NCI-H2081 treated with DMSO at 0.1 percent for 48 hours (cell line): ENCODE data around the gene VAMP3.
A peak's percentile ranks its signal among the peaks of the same experiment; 100 is the strongest.
"Not testable (repeated sequence)": the region's sequence is repeated elsewhere in the genome, so short reads cannot be mapped to it uniquely, and the experiment has no call there.

Experiments used
- DNase-seq: peaks from one replicate; lab custom pipeline; 2025; lab: John Stamatoyannopoulos, UW

Gene VAMP3

GRCh38 chr1:7768583-7768982 lies 2.5 kb upstream of the VAMP3 start:
- DNase-seq: no peak

GRCh38 chr1:7769673-7770412 lies 1.3 kb upstream of the VAMP3 start:
- DNase-seq: no peak

- no peak for DNase-seq
Observed at GRCh38 chr1:7770669-7770996, 463 bp upstream of the VAMP3 start.

GRCh38 chr1:7771823-7772299 lies 765 bp downstream of the VAMP3 start:
- DNase-seq: no peak

- DNase-seq: no peak
Observed at GRCh38 chr1:7777591-7777990, 6.5 kb downstream of the VAMP3 start.

- DNase-seq: no peak
Observed at GRCh38 chr1:7778133-7778628, 7.1 kb downstream of the VAMP3 start.

- DNase-seq: no peak
Observed at GRCh38 chr1:7780976-7781375, 9.9 kb downstream of the VAMP3 start.

GRCh38 chr1:7781501-7781900 lies 10.4 kb downstream of the VAMP3 start:
- DNase-seq: no peak

GRCh38 chr1:7781923-7782495 lies 10.9 kb downstream of the VAMP3 start:
- no peak for DNase-seq

- no peak for DNase-seq
Observed at GRCh38 chr1:7783178-7783711, 12.1 kb downstream of the VAMP3 start.

GRCh38 chr1:7783826-7784491 lies 12.9 kb downstream of the VAMP3 start, which contains the start of gene PER3:
Gene PER3, plus strand, starts transcription at chr1:7784291. Its CDS starts 587 bp downstream, at chr1:7784878.
- peak; percentile 85 for DNase-seq

GRCh38 chr1:7784492-7785071 lies 13.5 kb downstream of the VAMP3 start:
- no peak for DNase-seq

- no peak for DNase-seq
Observed at GRCh38 chr1:7785108-7785507, 14.0 kb downstream of the VAMP3 start.

GRCh38 chr1:7786795-7787194 lies 15.7 kb downstream of the VAMP3 start:
- no peak for DNase-seq

- DNase-seq: no peak
Observed at GRCh38 chr1:7789828-7790227, 18.7 kb downstream of the VAMP3 start.

- DNase-seq: not testable (repeated sequence)
Observed at GRCh38 chr1:7791027-7791426, 19.9 kb downstream of the VAMP3 start.

- DNase-seq: no peak
Observed at GRCh38 chr1:7795406-7795805, 24.3 kb downstream of the VAMP3 start.

- no peak for DNase-seq
Observed at GRCh38 chr1:7805460-7805859, 34.4 kb downstream of the VAMP3 start.

GRCh38 chr1:7808253-7808844 lies 37.3 kb downstream of the VAMP3 start:
- no peak for DNase-seq

- no peak for DNase-seq
Observed at GRCh38 chr1:7809742-7810141, 38.6 kb downstream of the VAMP3 start.

GRCh38 chr1:7810395-7810794 lies 39.3 kb downstream of the VAMP3 start:
- no peak for DNase-seq

- DNase-seq: no peak
Observed at GRCh38 chr1:7811476-7811875, 40.4 kb downstream of the VAMP3 start.
